Subcutaneous abdominal adipose tissue (tissue), 5 donors: ENCODE measurements around the gene STRIP1.

Experiments used
- H3K27ac ChIP-seq: one replicate; pipeline ENCODE4 v1.7.0; 2013; ENCODE audit warnings: low read depth, mild to moderate bottlenecking, inconsistent platforms, low read length, moderate library complexity
- H3K27me3 ChIP-seq, 5 donors: one replicate each; pipeline ENCODE4 v1.7.0; 2013; ENCODE audit warnings: low read length in 5 of 5, inconsistent platforms in 1 of 5; ENCODE audit not compliant: control insufficient read depth in 5 of 5, insufficient read depth in 4 of 5
- H3K36me3 ChIP-seq, 5 donors: one replicate each; pipeline ENCODE4 v1.7.0; 2013; ENCODE audit warnings: low read length in 5 of 5; ENCODE audit not compliant: control insufficient read depth in 5 of 5, insufficient read depth in 5 of 5
- H3K4me1 ChIP-seq, 5 donors: one replicate each; pipeline ENCODE4 v1.7.0; 2013; ENCODE audit warnings: low read length in 5 of 5, mild to moderate bottlenecking in 3 of 5, moderate library complexity in 1 of 5; ENCODE audit not compliant: control insufficient read depth in 5 of 5, insufficient read depth in 5 of 5
- H3K4me3 ChIP-seq, 5 donors: one replicate each; pipeline ENCODE4 v1.7.0; 2013; ENCODE audit warnings: low read length in 5 of 5, low read depth in 1 of 5
- H3K9ac ChIP-seq, 5 donors: one replicate each; pipeline ENCODE4 v1.7.0; 2013; ENCODE audit warnings: low read length in 5 of 5, mild to moderate bottlenecking in 4 of 5, moderate library complexity in 3 of 5
- H3K9me3 ChIP-seq, 5 donors: one replicate each; pipeline ENCODE4 v1.7.0; 2013; ENCODE audit warnings: low read length in 5 of 5; ENCODE audit not compliant: control insufficient read depth in 5 of 5
- donor health status: healthy.
- donor health status: healthy.
- donor health status: healthy.
- donor health status: healthy.
- donor health status: healthy.

Gene STRIP1

GRCh38 chr1:110087812-110088738 is 53.7 kb downstream of the STRIP1 start:
- peaks cover 0 to 16% (median 3%) of the 10 kb centered on the region in 5 donors for H3K27me3 ChIP-seq
- peaks cover 0 to 22% (median 19%) of the 10 kb centered on the region in 5 donors for H3K4me1 ChIP-seq
- no peaks in the 10 kb centered on the region for H3K36me3 ChIP-seq
- H3K9ac ChIP-seq = no peak overlapping the region
- no peak overlapping the region for H3K27ac ChIP-seq
- no peak overlapping the region for H3K4me3 ChIP-seq
- H3K9me3 ChIP-seq = no peaks in the 10 kb centered on the region

GRCh38 chr1:110088739-110089316 is 54.4 kb downstream of the STRIP1 start:
- Histone ChIP-seq H3K4me3 (no peak overlapping the region), H3K9ac (no peak overlapping the region), H3K9me3 (no peaks in the 10 kb centered on the region), H3K36me3 (no peaks in the 10 kb centered on the region), H3K4me1 (peaks cover 0 to 15% (median 11%) of the 10 kb centered on the region in 5 donors), H3K27ac (no peak overlapping the region), H3K27me3 (peaks cover 0 to 10% (median 3%) of the 10 kb centered on the region in 5 donors)

- Histone ChIP-seq H3K27me3 (peaks cover 0 to 13% (median 5%) of the 10 kb centered on the region in 5 donors), H3K9me3 (no peaks in the 10 kb centered on the region), H3K4me3 (no peak overlapping the region), H3K27ac (no peak overlapping the region), H3K36me3 (no peaks in the 10 kb centered on the region), H3K9ac (no peak overlapping the region), H3K4me1 (peaks cover 0 to 6% (median 2%) of the 10 kb centered on the region in 5 donors)
Measured at GRCh38 chr1:110089561-110090275, 55.3 kb downstream of the STRIP1 start.

GRCh38 chr1:110091381-110091780 is 57.0 kb downstream of the STRIP1 start:
- Histone ChIP-seq H3K27ac (no peak overlapping the region), H3K9me3 (no peaks in the 10 kb centered on the region), H3K27me3 (peaks cover 6 to 17% (median 10%) of the 10 kb centered on the region in 5 donors), H3K36me3 (no peaks in the 10 kb centered on the region), H3K4me1 (no peaks in the 10 kb centered on the region), H3K9ac (no peak overlapping the region), H3K4me3 (no peak overlapping the region)

- Histone ChIP-seq H3K27me3 (peaks cover 6 to 17% (median 10%) of the 10 kb centered on the region in 5 donors), H3K9ac (no peak overlapping the region), H3K4me3 (no peak overlapping the region), H3K36me3 (no peaks in the 10 kb centered on the region), H3K27ac (no peak overlapping the region), H3K9me3 (no peaks in the 10 kb centered on the region), H3K4me1 (no peaks in the 10 kb centered on the region)
Measured at GRCh38 chr1:110091791-110092190, 57.4 kb downstream of the STRIP1 start.

- Histone ChIP-seq H3K9me3 (no peaks in the 10 kb centered on the region), H3K27me3 (peaks cover 6 to 18% (median 14%) of the 10 kb centered on the region in 5 donors), H3K36me3 (no peaks in the 10 kb centered on the region), H3K4me1 (no peaks in the 10 kb centered on the region), H3K4me3 (no peak overlapping the region), H3K27ac (no peak overlapping the region), H3K9ac (no peak overlapping the region)
Measured at GRCh38 chr1:110092991-110093390, 58.6 kb downstream of the STRIP1 start.

GRCh38 chr1:110094931-110095654 is 60.7 kb downstream of the STRIP1 start:
- no peak overlapping the region for H3K9ac ChIP-seq
- H3K36me3 ChIP-seq = no peaks in the 10 kb centered on the region
- peaks cover 0 to 2% (median 0%) of the 10 kb centered on the region in 5 donors for H3K4me1 ChIP-seq
- H3K4me3 ChIP-seq = no peak overlapping the region
- H3K27me3 ChIP-seq = peaks cover 4 to 23% (median 7%) of the 10 kb centered on the region in 5 donors
- no peaks in the 10 kb centered on the region for H3K9me3 ChIP-seq
- no peak overlapping the region for H3K27ac ChIP-seq

GRCh38 chr1:110097507-110098221 is 63.2 kb downstream of the STRIP1 start:
- H3K36me3 ChIP-seq = no peaks in the 10 kb centered on the region
- H3K9me3 ChIP-seq = no peaks in the 10 kb centered on the region
- H3K4me3 ChIP-seq = no peak overlapping the region
- no peak overlapping the region for H3K27ac ChIP-seq
- peaks cover 4 to 23% (median 7%) of the 10 kb centered on the region in 5 donors for H3K27me3 ChIP-seq
- peaks cover 0 to 11% (median 2%) of the 10 kb centered on the region in 5 donors for H3K4me1 ChIP-seq
- H3K9ac ChIP-seq = no peak overlapping the region
